Measurements from ENCODE around the gene SZT2. TPM values are rescaled to one million over a fixed set of nuclear protein-coding genes. Genes with fewer than 3 reads are reported as not detected.

The SZT2 gene
- total RNA-seq, 1 donor from 2014 or later, result 30.0 TPM

DNA sequence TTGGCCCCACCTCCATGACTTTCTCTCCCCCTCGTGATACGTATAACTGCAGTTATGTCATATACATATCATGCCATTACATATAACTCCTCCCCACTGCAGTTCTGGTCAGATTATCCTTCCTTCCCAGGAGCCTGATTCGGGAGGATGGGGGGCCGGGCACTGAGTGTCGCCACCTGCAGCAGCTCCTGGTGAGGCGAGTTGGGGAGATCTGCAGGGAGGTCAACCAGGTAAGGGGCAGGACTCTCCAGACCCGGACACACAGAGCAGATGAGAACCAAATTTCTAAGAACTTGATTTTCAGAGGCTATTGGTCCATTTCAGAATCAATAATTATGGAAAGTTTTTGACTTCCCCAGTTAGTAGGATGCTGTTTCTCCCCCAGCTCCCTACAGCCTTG lies 44.6 kb downstream of the SZT2 start:
- peaks cover 44% of the 10 kb centered on the region for H3K36me3 ChIP-seq (ENCODE audit: insufficient read depth, low read length)
- H3K4me3 Mint-ChIP-seq (ENCODE audit: unreplicated experiment), result no peak overlapping the region
- no peak for DNase-seq (ENCODE audit: low read depth)

DNA sequence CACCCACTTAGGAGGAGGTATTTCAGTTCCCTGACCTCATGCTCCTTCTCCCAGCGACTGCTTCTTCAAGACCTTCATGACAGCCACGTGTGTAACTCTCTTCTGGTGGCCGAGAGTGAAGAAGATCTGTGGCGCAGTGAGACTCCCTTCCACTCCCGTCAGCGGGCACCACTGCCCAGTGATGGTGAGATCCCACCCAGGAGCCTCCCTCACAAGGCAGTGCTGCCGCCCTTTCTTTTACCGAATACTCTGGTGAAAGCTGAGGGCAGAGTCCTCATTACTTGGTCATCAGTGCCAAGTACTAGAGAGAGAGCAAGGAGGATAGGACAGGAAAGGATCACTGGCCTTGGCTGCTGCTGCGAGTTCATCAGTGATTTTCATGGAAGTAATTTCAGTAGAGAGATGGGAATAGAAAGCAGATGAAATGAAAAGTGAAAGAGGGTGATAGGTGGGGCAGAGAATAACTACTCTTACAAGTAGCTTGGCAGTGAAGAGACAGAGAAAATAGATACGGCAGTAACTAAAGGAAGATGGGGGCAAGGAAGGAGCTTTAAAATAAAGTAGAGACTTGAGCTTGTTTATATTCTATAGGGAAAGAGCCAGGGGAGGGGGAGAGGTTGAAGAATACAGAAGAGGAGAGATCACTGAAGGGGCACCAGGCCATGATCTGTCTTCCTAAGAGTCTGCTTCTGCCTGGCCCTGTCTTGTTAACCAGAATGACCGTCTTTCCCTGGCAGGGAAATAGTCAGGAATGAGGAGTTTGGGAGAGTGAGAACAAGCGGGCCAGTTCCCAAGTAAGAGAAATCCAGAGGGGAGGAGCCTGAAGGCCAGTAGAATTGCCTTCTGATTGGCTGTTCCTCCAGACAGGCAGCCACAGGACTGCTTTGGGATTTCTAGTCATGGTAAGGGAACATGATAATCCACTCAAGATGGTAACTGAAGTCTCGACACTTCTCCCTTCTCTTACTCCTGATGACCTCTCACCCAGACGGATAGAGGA lies 45.7 kb downstream of the SZT2 start:
- H3K9ac ChIP-seq (ENCODE audit: low read length), result no peak overlapping the region
- Mint-ChIP-seq H3K4me3 (ENCODE audit: unreplicated experiment) (peak overlapping the region; percentile 55), H3K4me1 (ENCODE audit: low read depth, unreplicated experiment) (peaks cover 19% of the 10 kb centered on the region), H3K27ac (ENCODE audit: unreplicated experiment) (peak overlapping the region; percentile 84), H3K36me3 (ENCODE audit: low read depth, unreplicated experiment) (peaks cover 49% of the 10 kb centered on the region), H3K9me3 (ENCODE audit: unreplicated experiment) (no peaks in the 10 kb centered on the region), H3K27me3 (ENCODE audit: low read depth, unreplicated experiment) (no peaks in the 10 kb centered on the region)
- H3K36me3 ChIP-seq (ENCODE audit: insufficient read depth, low read length), result peaks cover 33% of the 10 kb centered on the region
- no peaks in the 10 kb centered on the region for H4K20me1 ChIP-seq (ENCODE audit: insufficient read depth, low read length)
- peak; percentile 16 for DNase-seq (ENCODE audit: low read depth)
- H2AFZ ChIP-seq (ENCODE audit: low read depth, low read length), result no peak overlapping the region
- no peaks in the 10 kb centered on the region for H3K4me1 ChIP-seq (ENCODE audit: insufficient read depth, low read length)
- H3K4me2 ChIP-seq (ENCODE audit: low read length), result no peak overlapping the region
- H3K79me2 ChIP-seq (ENCODE audit: insufficient read depth, low read length), result no peaks in the 10 kb centered on the region
- H3K27ac ChIP-seq (ENCODE audit: low read depth, low read length), result no peak overlapping the region
- TF ChIP-seq, protein P1, sequence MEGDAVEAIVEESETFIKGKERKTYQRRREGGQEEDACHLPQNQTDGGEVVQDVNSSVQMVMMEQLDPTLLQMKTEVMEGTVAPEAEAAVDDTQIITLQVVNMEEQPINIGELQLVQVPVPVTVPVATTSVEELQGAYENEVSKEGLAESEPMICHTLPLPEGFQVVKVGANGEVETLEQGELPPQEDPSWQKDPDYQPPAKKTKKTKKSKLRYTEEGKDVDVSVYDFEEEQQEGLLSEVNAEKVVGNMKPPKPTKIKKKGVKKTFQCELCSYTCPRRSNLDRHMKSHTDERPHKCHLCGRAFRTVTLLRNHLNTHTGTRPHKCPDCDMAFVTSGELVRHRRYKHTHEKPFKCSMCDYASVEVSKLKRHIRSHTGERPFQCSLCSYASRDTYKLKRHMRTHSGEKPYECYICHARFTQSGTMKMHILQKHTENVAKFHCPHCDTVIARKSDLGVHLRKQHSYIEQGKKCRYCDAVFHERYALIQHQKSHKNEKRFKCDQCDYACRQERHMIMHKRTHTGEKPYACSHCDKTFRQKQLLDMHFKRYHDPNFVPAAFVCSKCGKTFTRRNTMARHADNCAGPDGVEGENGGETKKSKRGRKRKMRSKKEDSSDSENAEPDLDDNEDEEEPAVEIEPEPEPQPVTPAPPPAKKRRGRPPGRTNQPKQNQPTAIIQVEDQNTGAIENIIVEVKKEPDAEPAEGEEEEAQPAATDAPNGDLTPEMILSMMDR (IDR thresholded peaks at IDR 0.05; ENCODE audit: insufficient read depth, low read depth, low read length), result no peak
- no peak for TF ChIP-seq EZH2 (IDR thresholded peaks at IDR 0.05; ENCODE audit: insufficient read depth, low read length)
- H3K9me3 ChIP-seq (ENCODE audit: insufficient read depth, low read depth, low read length), result no peaks in the 10 kb centered on the region
- no peaks in the 10 kb centered on the region for H3K27me3 ChIP-seq (ENCODE audit: insufficient read depth, low read length)
- no peak overlapping the region for H3K4me3 ChIP-seq (ENCODE audit: insufficient read depth, low read depth, low read length)
- no peak for FAIRE-seq

More for the DNA sequence above, 44.6 kb downstream of the SZT2 start:
- Histone ChIP-seq H3K27me3 (ENCODE audit: insufficient read depth, low read length) (no peaks in the 10 kb centered on the region), H3K4me2 (ENCODE audit: low read length) (no peak overlapping the region), H2AFZ (ENCODE audit: low read depth, low read length) (no peak overlapping the region), H3K4me1 (ENCODE audit: insufficient read depth, low read length) (no peaks in the 10 kb centered on the region), H3K79me2 (ENCODE audit: insufficient read depth, low read length) (no peaks in the 10 kb centered on the region), H3K27ac (ENCODE audit: low read depth, low read length) (no peak overlapping the region), H3K9me3 (ENCODE audit: insufficient read depth, low read depth, low read length) (no peaks in the 10 kb centered on the region), H3K9ac (ENCODE audit: low read length) (no peak overlapping the region), H3K4me3 (ENCODE audit: insufficient read depth, low read depth, low read length) (no peak overlapping the region), H4K20me1 (ENCODE audit: insufficient read depth, low read length) (no peaks in the 10 kb centered on the region)
- Mint-ChIP-seq H3K27me3 (ENCODE audit: low read depth, unreplicated experiment) (no peaks in the 10 kb centered on the region), H3K27ac (ENCODE audit: unreplicated experiment) (no peak overlapping the region), H3K36me3 (ENCODE audit: low read depth, unreplicated experiment) (peaks cover 54% of the 10 kb centered on the region), H3K9me3 (ENCODE audit: unreplicated experiment) (no peaks in the 10 kb centered on the region), H3K4me1 (ENCODE audit: low read depth, unreplicated experiment) (peaks cover 19% of the 10 kb centered on the region)
- no peak for TF ChIP-seq EZH2 (IDR thresholded peaks at IDR 0.05; ENCODE audit: insufficient read depth, low read length)
- TF ChIP-seq, protein P1 (IDR thresholded peaks at IDR 0.05; ENCODE audit: insufficient read depth, low read depth, low read length), result no peak
- FAIRE-seq, result no peak

DNA sequence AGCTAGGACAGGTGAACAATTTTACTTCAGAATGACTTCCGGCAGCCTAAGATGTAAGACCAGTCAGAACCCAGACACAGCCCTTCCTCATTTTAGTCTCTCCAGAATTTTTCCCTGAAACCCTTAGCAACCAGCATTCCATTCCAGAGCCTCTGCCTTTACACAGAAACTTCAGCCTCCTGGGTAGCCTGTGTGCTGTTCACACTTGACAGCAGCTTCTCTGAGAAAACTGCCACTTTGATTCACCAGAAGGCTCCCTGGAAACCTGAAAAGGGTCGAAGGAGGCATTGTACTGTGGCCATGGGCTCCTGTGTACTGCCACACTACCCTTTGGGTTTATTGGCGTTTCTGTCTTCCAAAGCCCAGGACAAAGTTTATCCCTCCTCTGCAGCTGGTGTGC lies 46.7 kb downstream of the SZT2 start:
- peak overlapping the region; percentile 43 for H3K4me3 Mint-ChIP-seq (ENCODE audit: unreplicated experiment)

More for the DNA sequence above, 46.7 kb downstream of the SZT2 start:
- no peak for DNase-seq (ENCODE audit: low read depth)
- Histone ChIP-seq H2AFZ (ENCODE audit: low read depth, low read length) (no peak overlapping the region), H3K79me2 (ENCODE audit: insufficient read depth, low read length) (no peaks in the 10 kb centered on the region), H3K9ac (ENCODE audit: low read length) (no peak overlapping the region), H3K9me3 (ENCODE audit: insufficient read depth, low read depth, low read length) (no peaks in the 10 kb centered on the region), H3K36me3 (ENCODE audit: insufficient read depth, low read length) (peaks cover 25% of the 10 kb centered on the region), H3K4me2 (ENCODE audit: low read length) (no peak overlapping the region), H3K27ac (ENCODE audit: low read depth, low read length) (no peak overlapping the region), H3K4me1 (ENCODE audit: insufficient read depth, low read length) (no peaks in the 10 kb centered on the region), H3K4me3 (ENCODE audit: insufficient read depth, low read depth, low read length) (no peak overlapping the region), H4K20me1 (ENCODE audit: insufficient read depth, low read length) (no peaks in the 10 kb centered on the region), H3K27me3 (ENCODE audit: insufficient read depth, low read length) (no peaks in the 10 kb centered on the region)
- H3K27ac Mint-ChIP-seq (ENCODE audit: unreplicated experiment), result peak overlapping the region; percentile 84
- H3K27me3 Mint-ChIP-seq (ENCODE audit: low read depth, unreplicated experiment), result no peaks in the 10 kb centered on the region
- peaks cover 19% of the 10 kb centered on the region for H3K4me1 Mint-ChIP-seq (ENCODE audit: low read depth, unreplicated experiment)
- TF ChIP-seq EZH2 (IDR thresholded peaks at IDR 0.05; ENCODE audit: insufficient read depth, low read length), result no peak
- TF ChIP-seq, protein P1 (IDR thresholded peaks at IDR 0.05; ENCODE audit: insufficient read depth, low read depth, low read length), result no peak
- H3K36me3 Mint-ChIP-seq (ENCODE audit: low read depth, unreplicated experiment), result peaks cover 48% of the 10 kb centered on the region
- no peak for FAIRE-seq
- no peaks in the 10 kb centered on the region for H3K9me3 Mint-ChIP-seq (ENCODE audit: unreplicated experiment)
